CD14-positive monocyte (primary cell): ENCODE results near the gene TRPV3. TPM values are rescaled to one million over a fixed set of nuclear protein-coding genes. Genes with fewer than 3 reads are reported as not detected.

Source experiments
- DNase-seq, 3 donors: peaks; one replicate each; pipeline ENCODE4 v3.0.0-alpha.2; 2011 to 2022
- H2AFZ ChIP-seq: 2 replicates; pipeline ENCODE4 v1.6.0; 2012; ENCODE audit warnings: mild to moderate bottlenecking, low read depth, low read length, inconsistent platforms; ENCODE audit not compliant: insufficient read depth, poor library complexity, severe bottlenecking
- H3K27ac ChIP-seq, 2 donors: 1 replicate in 1 of 2; 2 replicates in 1 of 2; pipeline ENCODE4 v1.5.1; 2012 to 2013; ENCODE audit warnings: low read length in 2 of 2, control low read depth in 1 of 2, inconsistent platforms in 1 of 2, low read depth in 1 of 2, mild to moderate bottlenecking in 1 of 2
- H3K27me3 ChIP-seq, 2 donors: one replicate each; pipeline versions ENCODE4 v1.6.0 to v1.6.1; 2011 to 2013; ENCODE audit warnings: low read length in 2 of 2; ENCODE audit not compliant: control insufficient read depth in 2 of 2, insufficient read depth in 2 of 2
- H3K36me3 ChIP-seq, 2 donors: replicated peaks in 1 of 2; 1 replicate in 1 of 2; 2 replicates in 1 of 2; pipeline versions ENCODE4 v1.5.1 to v1.6.1; 2012 to 2013; ENCODE audit warnings: low read length in 2 of 2, control low read depth in 1 of 2, inconsistent platforms in 1 of 2, mild to moderate bottlenecking in 1 of 2; ENCODE audit not compliant: insufficient read depth in 2 of 2, control insufficient read depth in 1 of 2
- H3K4me1 ChIP-seq, 2 donors: 1 replicate in 1 of 2; 2 replicates in 1 of 2; pipeline versions ENCODE4 v1.5.1 to v1.6.1; 2012 to 2013; ENCODE audit warnings: low read length in 2 of 2, control low read depth in 1 of 2, inconsistent platforms in 1 of 2, mild to moderate bottlenecking in 1 of 2, moderate library complexity in 1 of 2; ENCODE audit not compliant: insufficient read depth in 2 of 2, control insufficient read depth in 1 of 2
- H3K4me2 ChIP-seq: replicated peaks from 2 replicates; pipeline ENCODE3; 2012; ENCODE audit warnings: low read length, moderate library complexity, mild to moderate bottlenecking; ENCODE audit not compliant: poor library complexity, severe bottlenecking; ENCODE audit errors: extremely low read depth
- H3K4me3 ChIP-seq, 3 experiments: fragments of 200-600 bp in 1 of 3; sonication (generic) in 1 of 3; replicated peaks in 1 of 3; 1 replicate in 2 of 3; 2 replicates in 1 of 3; pipeline ENCODE4 v1.5.1; 2011 to 2013; ENCODE audit warnings: low read length in 3 of 3, mild to moderate bottlenecking in 3 of 3, control low read depth in 2 of 3, low read depth in 2 of 3, inconsistent platforms in 1 of 3, moderate library complexity in 1 of 3
- H3K79me2 ChIP-seq: 2 replicates; pipeline ENCODE4 v1.6.0; 2012; ENCODE audit warnings: mild to moderate bottlenecking, control low read depth, inconsistent platforms, low read length, moderate library complexity; ENCODE audit not compliant: insufficient read depth
- H3K9ac ChIP-seq: 2 replicates; pipeline ENCODE4 v1.6.0; 2017; ENCODE audit warnings: low read length, mild to moderate bottlenecking; ENCODE audit not compliant: insufficient read depth, poor library complexity, severe bottlenecking
- H3K9me3 ChIP-seq, 2 donors: replicated peaks in 1 of 2; 1 replicate in 1 of 2; 2 replicates in 1 of 2; pipeline versions ENCODE4 v1.5.1 to v1.6.1; 2012 to 2013; ENCODE audit warnings: low read length in 2 of 2, control low read depth in 1 of 2; ENCODE audit not compliant: control insufficient read depth in 1 of 2, insufficient read depth in 1 of 2
- H4K20me1 ChIP-seq: 2 replicates; pipeline ENCODE4 v1.6.0; 2012; ENCODE audit warnings: mild to moderate bottlenecking, low read length, control low read depth, moderate library complexity; ENCODE audit not compliant: insufficient read depth
- H3K27ac Mint-ChIP-seq, 7 donors: one replicate each; pipeline ENCODE4 v1.8.0; 2020; ENCODE audit warnings: mild to moderate bottlenecking in 7 of 7, mixed read lengths in 7 of 7, moderate library complexity in 6 of 7, inconsistent platforms in 2 of 7
- H3K27me3 Mint-ChIP-seq, 3 donors: one replicate each; pipeline ENCODE4 v1.8.0; 2021 to 2022; ENCODE audit warnings: low read depth in 3 of 3, mild to moderate bottlenecking in 3 of 3, mixed read lengths in 3 of 3, moderate library complexity in 3 of 3, inconsistent platforms in 1 of 3
- H3K36me3 Mint-ChIP-seq, 2 donors: one replicate each; pipeline ENCODE4 v1.8.0; 2020; ENCODE audit warnings: mixed read lengths in 2 of 2, inconsistent platforms in 1 of 2, mild to moderate bottlenecking in 1 of 2
- H3K4me1 Mint-ChIP-seq: one replicate; pipeline ENCODE4 v1.8.0; 2020; ENCODE audit warnings: mild to moderate bottlenecking, mixed read lengths
- H3K4me3 Mint-ChIP-seq, 2 donors: one replicate each; pipeline ENCODE4 v1.8.0; 2020; ENCODE audit warnings: mild to moderate bottlenecking in 2 of 2, mixed read lengths in 2 of 2, moderate library complexity in 1 of 2
- H3K9me3 Mint-ChIP-seq, 7 donors: one replicate each; pipeline ENCODE4 v1.8.0; 2020 to 2022; ENCODE audit warnings: mixed read lengths in 7 of 7, mild to moderate bottlenecking in 6 of 7, moderate library complexity in 6 of 7, inconsistent platforms in 2 of 7
- WGBS: methylation state at CpG from one replicate; pipeline ENCODE4 v1.1.5; 2013; ENCODE audit warnings: missing lambda C conversion rate; ENCODE audit not compliant: insufficient coverage; 5-methylcytosine and 5-hydroxymethylcytosine counted together
- intact Hi-C, 2 donors: fragments of 100-400 bp; cut with micrococcal nuclease; formaldehyde crosslinking; loops; one replicate each; pipeline versions ENCODE4 v1.15.0 to v1.15.1; 2023
- polyA plus RNA-seq, 3 donors: library from polyadenylated mRNA; depleted of rRNA in 1 of 3; unstranded in 2 of 3; stranded (reverse) in 1 of 3; fragments of 300-500 nt in 2 of 3; fragments of >200 nt in 1 of 3; fragmentation: Illumina TruSeq in 2 of 3; gene quantifications; 1 replicate in 2 of 3; 2 replicates in 1 of 3; pipeline ENCODE4 v1.2.3, GENCODE V29; 2012 to 2021
- TF ChIP-seq, protein P1 (sequence below): fragments of 200-600 bp; IDR thresholded peaks from one replicate; pipeline ENCODE4 v1.8.0; 2022; ENCODE audit warnings: antibody characterized with exemption, mild to moderate bottlenecking

The TRPV3 gene
- polyA plus RNA-seq, 3 donors: 0.01 TPM; not detected in 2

DNA sequence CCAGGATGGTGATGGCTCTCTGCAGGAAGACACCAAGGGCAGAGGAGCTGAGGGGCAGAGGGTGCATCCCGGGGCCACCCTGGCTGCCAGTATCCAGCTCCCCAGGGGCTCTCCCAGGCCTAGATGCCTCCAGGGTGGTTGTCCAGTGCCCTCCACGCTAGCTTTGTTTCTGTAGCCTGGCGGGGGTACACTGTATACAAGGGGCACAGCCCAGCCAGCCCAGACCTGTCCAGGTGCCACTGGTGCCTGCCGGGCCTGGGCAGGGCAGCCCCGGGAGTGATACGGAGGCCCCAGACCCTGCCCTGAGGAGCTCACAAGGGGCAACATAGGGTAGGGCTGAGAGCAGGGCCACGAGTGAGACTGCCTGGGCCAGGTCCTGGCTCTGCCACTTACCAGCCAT lies 14.6 kb upstream of the TRPV3 start:
- Histone ChIP-seq H3K4me3 (no peak overlapping the region), H3K9ac (no peak overlapping the region), H3K27me3 (no peaks in the 10 kb centered on the region), H3K4me1 (peaks cover 4 to 6% of the 10 kb centered on the region in 2 donors), H3K9me3 (no peaks in the 10 kb centered on the region), H3K27ac (no peak overlapping the region), H4K20me1 (no peaks in the 10 kb centered on the region), H3K36me3 (peaks cover 0 to 5% of the 10 kb centered on the region in 2 donors), H3K79me2 (no peaks in the 10 kb centered on the region), H2AFZ (no peak overlapping the region), H3K4me2 (no peak overlapping the region)
- Mint-ChIP-seq H3K27ac (peak overlapping the region in 1 of 7 donors; percentile 46), H3K27me3 (peaks cover 0 to 2% (median 0%) of the 10 kb centered on the region in 3 donors), H3K4me1 (peaks cover 9% of the 10 kb centered on the region), H3K36me3 (peaks cover 4 to 19% of the 10 kb centered on the region in 2 donors), H3K4me3 (no peak overlapping the region), H3K9me3 (no peaks in the 10 kb centered on the region)
- intact Hi-C loops: no loop called here
- no peak for DNase-seq
- WGBS: 98% methylated on average over 7 of the region's 7 CpGs
- TF ChIP-seq, protein P1, sequence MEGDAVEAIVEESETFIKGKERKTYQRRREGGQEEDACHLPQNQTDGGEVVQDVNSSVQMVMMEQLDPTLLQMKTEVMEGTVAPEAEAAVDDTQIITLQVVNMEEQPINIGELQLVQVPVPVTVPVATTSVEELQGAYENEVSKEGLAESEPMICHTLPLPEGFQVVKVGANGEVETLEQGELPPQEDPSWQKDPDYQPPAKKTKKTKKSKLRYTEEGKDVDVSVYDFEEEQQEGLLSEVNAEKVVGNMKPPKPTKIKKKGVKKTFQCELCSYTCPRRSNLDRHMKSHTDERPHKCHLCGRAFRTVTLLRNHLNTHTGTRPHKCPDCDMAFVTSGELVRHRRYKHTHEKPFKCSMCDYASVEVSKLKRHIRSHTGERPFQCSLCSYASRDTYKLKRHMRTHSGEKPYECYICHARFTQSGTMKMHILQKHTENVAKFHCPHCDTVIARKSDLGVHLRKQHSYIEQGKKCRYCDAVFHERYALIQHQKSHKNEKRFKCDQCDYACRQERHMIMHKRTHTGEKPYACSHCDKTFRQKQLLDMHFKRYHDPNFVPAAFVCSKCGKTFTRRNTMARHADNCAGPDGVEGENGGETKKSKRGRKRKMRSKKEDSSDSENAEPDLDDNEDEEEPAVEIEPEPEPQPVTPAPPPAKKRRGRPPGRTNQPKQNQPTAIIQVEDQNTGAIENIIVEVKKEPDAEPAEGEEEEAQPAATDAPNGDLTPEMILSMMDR: no peak

DNA sequence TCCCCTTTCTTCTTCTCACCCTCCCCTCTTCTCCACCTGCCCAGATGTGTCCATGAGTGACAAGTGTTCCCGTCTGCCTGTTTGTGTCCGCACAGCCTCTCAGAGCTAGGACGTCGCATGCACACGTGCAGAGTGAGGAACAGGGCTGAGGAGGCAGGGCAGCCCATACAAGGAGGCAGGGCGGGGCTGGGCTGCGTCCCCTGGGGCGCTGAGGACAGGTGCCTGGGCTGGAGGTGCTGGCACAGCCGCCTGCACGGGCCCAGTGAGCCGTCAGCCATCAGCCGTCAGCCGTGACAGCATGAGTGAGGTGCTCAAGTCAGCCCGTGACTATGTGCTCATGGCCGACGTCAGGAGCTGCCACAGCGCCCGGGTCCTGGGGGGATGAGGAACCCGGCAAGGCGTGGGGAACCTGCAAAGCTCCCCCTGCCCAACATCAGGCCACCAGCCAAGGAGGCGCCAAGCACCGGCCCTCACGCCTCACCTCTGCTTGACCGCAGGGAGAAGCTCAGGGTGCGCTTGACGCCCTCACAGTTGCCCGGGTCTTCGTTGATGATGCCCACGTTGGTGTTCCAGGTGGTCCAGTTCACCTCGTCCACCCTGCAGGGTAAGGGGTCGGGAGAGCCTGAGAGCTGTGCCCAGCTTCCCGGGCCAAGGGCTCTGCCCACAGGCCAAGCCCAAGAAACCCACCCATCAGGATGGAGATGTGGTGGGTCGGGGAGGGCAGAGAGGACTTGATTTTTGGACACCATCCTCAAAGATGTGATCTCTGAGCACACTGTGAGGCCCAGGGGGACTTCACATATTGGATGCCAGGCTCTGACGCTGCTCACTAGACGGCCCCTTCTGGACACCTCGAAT lies 13.7 kb upstream of the TRPV3 start:
- intact Hi-C loops: no loop called here
- Mint-ChIP-seq H3K9me3 (no peaks in the 10 kb centered on the region), H3K27me3 (peaks cover 0 to 2% (median 0%) of the 10 kb centered on the region in 3 donors), H3K4me1 (peaks cover 9% of the 10 kb centered on the region), H3K4me3 (no peak overlapping the region), H3K27ac (peak overlapping the region in 1 of 7 donors; percentile 13), H3K36me3 (peaks cover 2 to 25% of the 10 kb centered on the region in 2 donors)
- H3K4me1 ChIP-seq: peaks cover 4 to 6% of the 10 kb centered on the region in 2 donors
- WGBS: 98% methylated on average over 33 of the region's 36 CpGs
- TF ChIP-seq, protein P1: no peak
- no peaks in the 10 kb centered on the region for H3K9me3 ChIP-seq
- no peaks in the 10 kb centered on the region for H3K79me2 ChIP-seq
- H3K27ac ChIP-seq: no peak overlapping the region
- H3K36me3 ChIP-seq: peaks cover 0 to 5% of the 10 kb centered on the region in 2 donors
- H3K4me3 ChIP-seq: no peak overlapping the region
- H2AFZ ChIP-seq: no peak overlapping the region
- no peak overlapping the region for H3K4me2 ChIP-seq
- no peak for DNase-seq
- no peaks in the 10 kb centered on the region for H4K20me1 ChIP-seq
- H3K27me3 ChIP-seq: no peaks in the 10 kb centered on the region
- no peak overlapping the region for H3K9ac ChIP-seq
